GM18517 (cell line): Measurements from ENCODE around the gene PSME1.

Source experiments
- ATAC-seq: cut with Tn5 transposase; IDR thresholded peaks from one replicate; pipeline ENCODE4 v1.9.1; 2021; ENCODE audit warnings: mild to moderate bottlenecking, moderate library complexity; ENCODE audit not compliant: unreplicated experiment

PSME1 gene

DNA sequence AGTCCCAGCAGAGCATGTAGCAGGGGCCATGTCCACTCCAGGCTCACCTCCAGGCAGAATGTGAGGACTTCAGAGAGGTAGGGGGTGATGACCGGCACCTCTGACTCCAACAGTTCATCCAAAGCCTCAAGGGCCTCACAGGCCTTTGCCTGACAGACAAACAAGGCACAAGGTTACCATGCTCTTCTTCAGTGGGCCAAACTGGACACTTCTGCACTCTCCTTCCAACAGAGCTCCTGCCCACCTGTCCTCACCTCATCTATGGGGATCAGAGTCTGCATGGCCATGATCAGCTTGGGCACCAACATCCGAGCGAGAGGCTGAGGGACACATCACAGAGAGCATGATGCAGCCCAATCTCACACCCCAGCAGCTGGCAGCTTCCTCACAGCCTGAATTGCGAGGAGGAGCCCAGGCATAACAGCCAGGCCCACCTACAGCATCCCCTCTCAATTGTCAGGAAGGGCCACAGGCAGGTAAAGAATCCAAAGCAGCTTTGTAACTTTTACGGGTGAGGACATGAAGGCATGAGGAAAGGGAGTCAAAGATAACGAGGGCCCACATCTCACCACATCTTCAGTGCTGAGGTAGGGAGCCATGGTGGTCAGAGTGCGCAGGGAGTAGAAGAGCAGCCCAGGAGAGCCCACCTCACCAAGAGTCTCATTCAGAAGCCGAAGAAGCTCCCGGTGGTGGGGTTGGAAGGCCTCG, 51.0 kb downstream of the PSME1 start:
- ATAC-seq = no peak

- ATAC-seq = no peak
Observed at GRCh38 chr14:24187539-24187915, 51.5 kb downstream of the PSME1 start.
